Stimulated activated CD4-positive, alpha-beta T cell treated with anti-CD3 and anti-CD28 coated beads, Interleukin-15, amount 100 ng/mL, for 24 hours (primary cell): ENCODE measurements around the gene TRIOBP.
A peak's percentile ranks its signal among the peaks of the same experiment; 100 is the strongest.
"Not testable (repeated sequence)": the region's sequence is repeated elsewhere in the genome, so short reads cannot be mapped to it uniquely, and the experiment has no call there.

Experiments
- DNase-seq: peaks from one replicate; pipeline ENCODE4 v3.0.0-alpha.2; 2020

The TRIOBP gene

DNA sequence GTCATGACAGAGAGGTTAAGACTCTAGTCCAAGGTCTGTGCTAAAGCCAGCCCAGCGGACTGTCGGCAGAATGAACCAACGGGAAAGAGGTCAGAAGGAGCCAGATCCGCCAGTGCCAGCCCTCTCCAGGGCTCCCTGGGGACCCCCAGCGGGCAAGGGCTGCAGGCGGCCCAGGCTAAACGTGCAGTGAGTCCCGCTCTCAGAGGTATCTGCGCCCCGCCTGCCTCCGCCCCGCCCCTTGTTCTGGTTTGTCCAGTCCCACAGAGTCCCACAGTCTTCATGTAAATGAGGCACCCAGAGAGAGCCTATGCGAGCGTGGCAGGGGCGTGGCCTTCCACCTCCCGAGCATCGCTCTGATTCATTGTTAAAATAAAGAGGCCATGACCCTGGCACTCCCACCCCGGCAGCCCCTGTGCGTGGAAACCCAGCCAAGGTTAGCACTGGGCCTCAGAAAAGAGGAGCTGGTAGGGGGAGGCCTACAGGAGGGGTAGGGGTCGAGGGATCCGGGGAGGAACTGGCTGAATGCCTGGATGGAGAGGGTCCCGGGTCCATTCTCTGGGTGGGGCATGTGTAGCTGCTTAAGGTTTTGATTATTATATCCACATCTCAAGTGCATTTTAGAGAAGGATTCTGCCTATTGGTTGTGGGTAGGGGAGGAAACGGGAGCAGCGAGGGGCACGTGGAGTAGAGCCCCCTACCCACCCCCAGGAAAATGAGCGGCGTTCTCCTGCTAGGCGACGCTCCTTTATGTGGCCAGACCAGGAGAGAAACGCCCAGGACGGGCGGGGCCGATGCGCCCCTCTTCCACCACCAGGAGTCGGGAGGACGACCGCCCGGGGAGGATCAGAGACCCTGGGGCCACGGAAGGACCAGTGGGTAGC, at the start of gene TRIOBP:
Gene TRIOBP (plus strand): TSS at position 392 of the 881 bp plus-strand sequence. CDS start 4,318 bp downstream, outside the sequence.
- peak; percentile 93 for DNase-seq

DNA sequence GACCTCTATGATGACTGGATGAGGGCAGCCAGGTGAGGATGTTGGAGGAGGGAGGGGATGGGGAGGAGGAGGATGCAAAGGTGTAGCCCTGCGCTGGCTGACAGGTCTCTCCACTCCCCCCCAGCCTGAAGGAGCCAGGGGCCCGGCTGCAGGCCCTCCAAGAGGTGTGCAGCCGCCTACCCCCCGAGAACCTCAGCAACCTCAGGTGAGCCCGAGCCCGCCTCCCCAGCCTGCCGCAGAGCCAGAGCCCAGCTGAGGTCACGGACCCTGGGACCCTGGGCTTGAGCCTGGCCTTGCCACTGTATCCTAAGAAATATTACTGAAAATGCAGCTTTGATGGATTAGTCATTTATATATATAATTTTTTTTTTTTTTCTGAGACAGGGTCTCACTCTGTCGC, 49.5 kb upstream of the TRIOBP start:
- DNase-seq, result no peak

DNA sequence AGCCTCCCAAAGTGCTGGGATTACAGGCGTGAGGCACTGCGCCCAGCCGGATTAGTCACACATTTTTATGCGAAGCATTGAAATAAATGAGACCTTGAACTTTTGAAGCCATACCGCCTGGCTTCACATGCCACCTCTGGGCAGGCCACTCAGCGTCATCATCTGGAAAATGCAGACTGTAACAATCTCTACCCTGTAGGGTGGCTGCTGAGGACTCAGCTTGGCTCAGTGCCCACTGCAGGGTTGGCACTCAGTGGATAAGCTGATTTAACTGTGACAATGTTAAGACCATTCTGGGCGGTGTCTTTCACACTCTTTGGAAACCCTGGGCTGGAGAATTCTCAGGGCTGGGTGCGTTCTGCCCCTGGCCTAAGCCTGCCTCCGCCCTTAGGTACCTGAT, 48.9 kb upstream of the TRIOBP start:
- DNase-seq, result no peak

GRCh38 chr22:37650463-37651136, 46.2 kb upstream of the TRIOBP start:
- no peak for DNase-seq

DNA sequence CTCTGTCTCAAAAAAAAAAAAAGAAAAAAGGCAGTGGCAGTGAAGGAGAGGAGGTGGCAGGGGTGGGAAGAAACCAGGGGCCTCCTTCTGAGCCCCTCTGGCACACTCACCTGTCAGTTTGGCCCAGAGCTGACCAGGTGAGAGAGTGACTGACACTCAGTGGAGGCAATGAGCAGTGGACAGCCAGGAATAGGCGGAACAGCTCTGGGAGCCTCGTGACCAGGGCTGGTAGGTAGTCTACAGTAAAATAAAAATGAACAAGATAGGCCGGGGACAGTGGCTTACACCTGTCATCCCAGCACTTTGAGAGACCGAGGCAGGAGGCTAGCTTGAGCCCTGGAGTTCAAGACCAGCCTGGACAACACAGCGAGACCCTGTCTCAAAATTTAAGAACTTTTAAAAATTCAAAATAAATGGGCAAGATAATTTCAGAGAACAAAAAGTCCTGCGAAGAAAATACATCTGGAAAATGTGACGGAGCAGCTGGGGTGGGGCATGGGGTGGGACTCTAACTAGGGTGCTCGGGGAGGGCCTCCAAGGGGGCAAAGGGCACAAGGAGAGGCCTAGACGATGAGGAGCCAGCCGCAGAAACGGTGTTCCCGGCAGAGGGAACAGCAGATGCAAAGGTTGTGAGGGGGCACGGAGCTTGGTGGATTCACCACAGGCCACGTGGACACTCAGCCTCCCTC, 42.1 kb upstream of the TRIOBP start:
- DNase-seq, result no peak

- no peak for DNase-seq
These were observed 41.6 kb upstream of the TRIOBP start for GRCh38 chr22:37655252-37655563.

GRCh38 chr22:37656583-37656982, 40.3 kb upstream of the TRIOBP start:
- not testable (repeated sequence) for DNase-seq

- no peak for DNase-seq
These were observed 39.2 kb upstream of the TRIOBP start for GRCh38 chr22:37657590-37658132.

GRCh38 chr22:37658133-37659065, 38.4 kb upstream of the TRIOBP start, which contains the start of gene PDXP:
PDXP (plus strand) TSS chr22:37658723; CDS start chr22:37658783, 60 bp downstream.
- peak; percentile 99 for DNase-seq

DNA sequence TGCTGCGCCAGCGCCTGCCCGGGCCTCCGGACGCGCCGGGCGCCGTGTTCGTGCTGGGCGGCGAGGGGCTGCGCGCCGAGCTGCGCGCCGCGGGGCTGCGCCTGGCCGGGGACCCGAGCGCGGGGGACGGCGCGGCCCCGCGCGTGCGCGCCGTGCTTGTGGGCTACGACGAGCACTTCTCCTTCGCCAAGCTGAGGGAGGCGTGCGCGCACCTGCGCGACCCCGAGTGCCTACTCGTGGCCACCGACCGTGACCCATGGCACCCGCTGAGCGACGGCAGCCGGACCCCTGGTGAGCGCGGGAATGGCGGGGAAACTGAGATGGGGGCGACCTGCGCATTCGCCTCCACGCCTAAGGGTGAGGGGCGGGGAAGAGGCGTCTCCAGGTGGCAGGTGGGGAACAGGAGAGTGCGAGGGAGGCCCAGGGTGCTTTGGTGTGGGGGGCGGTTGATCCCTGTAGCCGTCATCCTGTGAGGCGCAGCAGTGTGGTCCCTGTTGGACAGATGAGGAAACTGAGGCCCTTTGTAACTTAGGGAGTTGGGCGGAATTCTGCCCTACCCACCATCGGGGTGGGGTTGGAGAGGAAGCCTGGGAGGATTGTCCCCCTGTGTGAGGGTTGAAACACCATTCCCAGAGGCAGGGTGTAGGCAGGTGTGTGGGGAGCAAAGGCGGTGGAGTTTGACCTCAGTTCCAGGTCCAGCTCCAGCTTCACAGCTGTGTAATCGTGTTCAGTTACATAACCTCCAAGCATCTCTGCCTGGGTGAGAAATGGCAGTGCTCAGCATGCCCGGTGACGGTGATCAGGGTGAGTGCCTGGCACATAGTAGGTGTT, 37.6 kb upstream of the TRIOBP start:
- peak; percentile 49 for DNase-seq

DNA sequence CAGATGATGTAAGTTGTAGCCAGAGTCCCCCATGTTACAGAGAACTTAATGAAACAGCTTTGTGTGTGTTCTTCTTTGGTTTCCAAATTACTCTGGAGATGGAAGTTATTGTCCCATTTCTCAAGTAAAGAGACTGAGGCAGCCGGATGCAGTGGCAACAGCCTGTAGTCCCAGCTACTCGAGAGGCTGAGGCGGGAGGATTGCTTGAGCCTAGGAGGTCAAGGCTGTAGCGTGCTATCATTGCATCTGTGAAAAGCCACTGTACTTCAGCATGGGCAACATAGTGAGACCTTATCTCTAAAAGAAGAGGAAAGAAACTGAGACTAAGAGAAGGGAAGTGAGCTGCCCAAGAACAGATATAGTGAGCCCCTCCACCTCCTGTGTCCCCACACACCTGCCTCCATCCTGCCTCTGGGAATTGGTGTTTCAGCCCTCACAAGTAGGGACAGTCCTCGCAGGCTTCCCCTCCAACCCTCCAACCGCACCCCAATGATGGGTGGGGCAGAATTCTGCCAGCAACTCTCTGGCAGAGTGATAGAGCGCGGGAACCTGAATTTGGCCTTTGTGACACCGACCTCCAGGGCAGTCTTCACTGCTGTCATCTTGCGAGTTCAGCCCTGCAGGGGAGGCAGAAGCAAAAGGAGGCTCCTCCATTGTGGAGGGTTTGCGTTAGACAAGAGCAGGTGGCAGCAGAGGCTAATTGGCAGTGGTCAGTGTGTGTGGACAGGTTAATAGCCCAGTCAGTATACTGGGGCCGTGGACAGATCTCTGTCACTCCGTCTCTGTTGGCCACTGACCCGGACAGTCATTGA, 36.7 kb upstream of the TRIOBP start:
- DNase-seq, result no peak

- DNase-seq, result no peak
These were observed 36.2 kb upstream of the TRIOBP start for GRCh38 chr22:37660709-37661045.

GRCh38 chr22:37661160-37661924, 35.5 kb upstream of the TRIOBP start:
- no peak for DNase-seq

- DNase-seq, result no peak
These were observed 34.8 kb upstream of the TRIOBP start for GRCh38 chr22:37662039-37662438.

DNA sequence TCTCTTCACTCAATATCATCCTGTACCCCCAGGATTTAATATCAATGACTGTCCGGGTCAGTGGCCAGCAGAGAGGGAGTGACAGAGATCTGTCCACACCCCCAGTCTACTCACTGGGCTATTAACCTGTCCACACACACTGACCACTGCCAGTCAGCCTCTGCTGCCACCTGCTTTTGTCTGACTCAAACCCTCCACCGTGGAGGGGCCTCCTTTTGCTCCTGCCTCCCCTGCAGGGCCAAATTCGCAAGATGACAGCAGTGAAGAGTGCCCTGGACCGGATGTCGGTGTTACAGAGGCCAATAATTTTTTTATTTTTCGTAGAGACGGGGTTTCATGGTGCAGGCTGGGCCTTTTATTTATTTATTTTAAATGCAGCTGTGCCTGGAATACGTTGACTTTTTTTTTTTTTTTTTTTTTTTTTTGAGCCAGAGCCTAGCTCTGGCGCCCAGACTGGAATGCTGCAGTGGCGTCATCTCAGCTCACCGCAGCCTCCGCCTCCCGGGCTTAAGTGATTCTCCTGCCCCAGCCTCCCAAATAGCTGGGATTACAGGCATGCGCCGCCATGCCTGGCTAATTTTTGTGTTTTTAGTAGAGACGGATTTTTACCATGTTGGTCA, 33.2 kb upstream of the TRIOBP start:
- DNase-seq, result no peak

GRCh38 chr22:37664249-37665101, 32.4 kb upstream of the TRIOBP start:
- DNase-seq, result no peak

GRCh38 chr22:37665487-37665886, 31.4 kb upstream of the TRIOBP start:
- no peak for DNase-seq

DNA sequence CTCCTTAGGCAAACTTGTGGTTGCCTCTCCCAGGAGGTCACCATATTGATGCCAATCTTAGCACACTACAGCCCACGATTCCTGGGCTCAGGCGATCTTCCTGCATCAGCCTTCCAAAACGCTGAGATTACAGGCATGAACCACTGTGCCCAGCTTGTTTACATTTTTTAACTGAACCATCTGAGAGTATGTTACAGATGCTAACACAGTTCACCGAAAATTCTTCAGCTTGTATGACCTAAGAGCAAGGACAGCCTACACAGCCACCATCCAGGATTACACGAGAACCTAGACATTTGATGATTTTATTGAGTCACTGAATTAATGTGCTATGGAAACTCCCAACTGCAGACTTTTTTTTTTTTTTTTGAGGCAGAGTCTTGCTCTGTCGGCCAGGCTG, 27.3 kb upstream of the TRIOBP start:
- DNase-seq, result no peak
